ENCODE data around the gene MDH2.
"Not testable (repeated sequence)": the region's sequence is repeated elsewhere in the genome, so short reads cannot be mapped to it uniquely, and the experiment has no call there.

Gene MDH2

DNA sequence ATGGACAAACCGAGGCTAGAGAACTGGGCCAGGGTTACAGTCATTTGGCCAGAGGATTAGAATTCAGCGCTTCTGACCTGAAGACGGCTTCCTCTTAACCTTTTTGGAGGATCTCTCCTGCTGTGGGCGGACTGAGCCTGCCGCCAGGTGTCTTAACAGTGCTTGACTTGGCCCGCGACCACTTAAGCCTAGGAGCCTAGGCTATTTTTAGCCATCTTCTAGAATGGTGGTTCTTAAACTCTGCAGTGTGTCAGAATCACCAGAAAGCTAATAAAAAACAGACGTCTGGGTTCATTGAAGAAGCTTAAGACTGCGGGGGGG, 722 bp downstream of the MDH2 start:
- no peak for DNase-seq

DNA sequence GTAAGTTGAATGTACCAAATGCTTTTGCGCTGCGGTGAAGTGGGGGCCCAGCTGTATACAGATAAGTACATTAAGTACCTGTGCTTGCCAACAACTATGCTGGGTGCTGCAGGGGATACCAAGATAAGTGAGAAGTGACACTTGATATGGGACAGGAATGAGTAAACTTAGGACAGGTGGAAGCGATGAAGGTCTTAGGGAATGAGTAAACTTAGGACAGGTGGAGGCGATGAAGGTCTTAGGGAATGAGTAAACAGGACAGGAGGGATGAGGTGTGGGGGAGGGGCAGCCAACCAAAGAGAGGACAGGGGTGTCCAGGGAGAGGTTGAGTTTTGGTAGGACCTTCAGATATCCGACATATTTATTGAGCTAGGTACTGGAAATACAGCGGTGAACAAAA, 1.4 kb downstream of the MDH2 start:
- no peak for DNase-seq

DNA sequence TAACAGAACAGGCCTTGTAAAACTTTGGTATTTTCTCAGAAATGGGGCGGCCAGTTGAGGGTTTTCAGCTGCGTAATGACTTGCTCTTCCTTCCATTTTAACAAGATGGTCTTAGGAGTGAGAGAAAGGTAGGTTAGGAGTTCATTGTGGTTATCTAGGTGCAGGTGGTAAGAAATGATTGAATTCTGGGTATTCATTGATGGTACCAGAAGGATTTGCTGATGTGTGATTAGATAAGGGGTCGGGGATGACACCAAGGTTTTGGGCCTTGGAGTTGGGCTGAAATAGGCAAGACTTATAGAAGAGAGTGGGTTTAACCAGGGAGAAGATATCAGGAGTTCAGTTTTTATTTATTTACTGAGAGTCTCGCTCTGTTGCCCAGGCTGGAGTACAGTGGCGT, 2.6 kb downstream of the MDH2 start:
- DNase-seq, result no peak

DNA sequence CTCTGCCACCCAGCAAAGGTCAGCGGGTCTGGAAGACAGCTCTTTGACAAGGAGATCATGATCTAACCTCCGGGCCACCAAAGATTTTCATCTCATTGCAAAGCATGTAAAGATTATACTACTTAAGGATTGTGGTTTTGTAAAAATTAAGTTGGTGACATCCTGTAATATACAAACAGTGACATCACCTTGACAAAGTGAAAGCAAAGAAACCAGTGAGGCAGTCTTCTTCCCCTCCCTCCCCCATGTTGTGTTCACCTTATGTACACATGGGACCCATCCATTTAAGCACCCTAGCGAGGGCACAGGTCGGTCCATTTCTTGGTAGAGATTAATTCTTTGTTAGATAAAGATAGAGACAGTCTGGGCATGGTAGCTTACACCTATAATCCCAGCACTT, 3.9 kb downstream of the MDH2 start:
- DNase-seq, result no peak

DNA sequence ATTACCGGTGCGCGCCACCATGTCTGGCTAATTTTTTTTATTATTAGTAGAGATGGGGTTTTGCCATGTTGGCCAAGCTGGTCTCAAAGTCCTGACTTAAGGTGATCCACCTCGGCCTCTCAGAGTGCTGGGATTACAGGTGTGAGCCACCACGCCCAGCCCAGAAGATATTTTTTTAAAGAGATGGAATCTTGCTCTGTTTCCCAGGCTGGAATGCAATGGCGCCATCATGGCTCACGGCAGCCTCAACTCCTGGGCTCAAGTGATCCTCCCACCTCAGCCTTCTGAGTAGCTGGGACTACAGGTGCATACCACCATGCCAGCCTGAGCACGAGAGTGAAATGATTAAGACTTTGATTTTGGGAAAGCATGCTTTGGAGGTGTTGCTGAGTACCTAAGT, 4.8 kb downstream of the MDH2 start:
- not testable (repeated sequence) for DNase-seq

DNA sequence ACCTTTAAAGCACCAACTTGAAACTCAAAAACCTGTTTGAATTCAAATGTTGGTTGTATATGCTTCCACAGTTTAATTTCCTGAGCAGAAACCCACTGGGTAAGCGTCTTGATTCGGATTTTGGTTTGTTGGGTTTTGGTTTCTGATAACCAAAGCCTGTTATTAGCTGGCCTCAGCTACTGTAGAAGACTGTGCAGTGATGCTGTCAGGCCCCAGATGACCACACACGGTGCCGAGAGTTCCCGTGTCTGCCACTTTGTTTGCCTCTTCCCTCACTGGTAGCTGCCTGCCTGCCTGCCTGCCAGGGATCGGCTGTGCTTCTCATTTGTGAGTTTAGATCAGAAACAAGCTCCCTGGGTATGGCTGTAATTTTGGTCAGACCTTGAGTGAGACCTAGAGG, 5.6 kb downstream of the MDH2 start:
- DNase-seq, result no peak

DNA sequence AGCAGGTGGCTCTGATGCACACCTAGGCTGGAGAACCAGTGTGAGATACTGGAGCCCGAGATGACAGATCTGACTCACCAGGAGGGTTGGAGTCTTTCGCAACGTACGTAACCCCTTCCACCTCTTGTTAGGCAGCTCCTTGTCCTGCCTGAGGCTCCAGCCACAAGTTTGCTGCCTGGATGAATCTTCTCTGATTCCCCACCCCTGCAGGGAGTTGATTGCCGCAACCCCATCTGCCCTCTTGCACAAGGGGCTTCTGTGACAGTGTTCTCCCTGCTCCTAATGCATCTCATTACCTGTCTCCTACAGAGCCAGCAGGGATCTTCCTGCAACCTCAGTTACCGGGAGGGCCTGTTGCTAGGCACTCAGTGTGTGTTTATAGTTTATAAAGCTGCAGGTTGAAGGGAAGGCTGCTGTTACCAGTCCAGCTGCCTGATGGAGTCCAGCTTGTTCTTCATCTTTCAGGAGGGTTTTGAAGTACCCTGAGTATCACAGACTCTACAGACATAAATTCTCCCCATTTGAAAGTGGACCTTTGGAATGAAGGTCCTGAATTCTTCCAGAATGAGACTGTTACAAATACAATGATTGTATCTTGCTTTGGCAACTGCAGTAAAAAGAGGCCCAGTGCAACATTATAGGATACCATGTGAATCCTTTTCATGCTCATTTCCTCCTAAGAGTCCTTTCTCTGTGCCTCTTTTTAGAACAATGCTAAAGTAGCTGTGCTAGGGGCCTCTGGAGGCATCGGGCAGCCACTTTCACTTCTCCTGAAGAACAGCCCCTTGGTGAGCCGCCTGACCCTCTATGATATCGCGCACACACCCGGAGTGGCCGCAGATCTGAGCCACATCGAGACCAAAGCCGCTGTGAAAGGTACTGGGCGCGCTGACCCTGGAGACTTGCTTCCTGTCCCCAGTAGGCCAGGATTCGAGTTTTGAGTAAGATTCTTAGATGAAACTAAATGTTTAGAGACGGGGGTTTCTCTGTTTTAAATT, 6.5 kb downstream of the MDH2 start:
- no peak for DNase-seq

DNA sequence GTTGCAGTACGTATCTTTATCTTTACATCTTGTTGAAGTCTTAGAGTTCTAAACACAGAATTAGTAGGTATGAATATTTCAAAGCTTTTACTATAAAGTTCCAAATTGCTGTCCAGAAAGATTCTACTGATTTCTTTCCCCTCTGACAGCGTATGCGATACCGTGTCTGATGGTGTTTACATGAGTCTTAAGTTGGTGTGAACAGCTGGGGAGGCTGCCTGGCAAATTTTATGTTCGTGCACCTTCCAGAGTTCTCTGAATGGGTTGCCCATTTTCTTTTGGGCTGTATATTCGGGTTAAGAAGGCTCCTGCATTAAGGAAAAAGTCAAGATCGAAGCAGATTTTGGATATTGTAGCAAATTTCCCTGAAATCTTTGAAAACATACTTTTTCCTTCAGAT, 8.3 kb downstream of the MDH2 start:
- DNase-seq, result no peak

DNA sequence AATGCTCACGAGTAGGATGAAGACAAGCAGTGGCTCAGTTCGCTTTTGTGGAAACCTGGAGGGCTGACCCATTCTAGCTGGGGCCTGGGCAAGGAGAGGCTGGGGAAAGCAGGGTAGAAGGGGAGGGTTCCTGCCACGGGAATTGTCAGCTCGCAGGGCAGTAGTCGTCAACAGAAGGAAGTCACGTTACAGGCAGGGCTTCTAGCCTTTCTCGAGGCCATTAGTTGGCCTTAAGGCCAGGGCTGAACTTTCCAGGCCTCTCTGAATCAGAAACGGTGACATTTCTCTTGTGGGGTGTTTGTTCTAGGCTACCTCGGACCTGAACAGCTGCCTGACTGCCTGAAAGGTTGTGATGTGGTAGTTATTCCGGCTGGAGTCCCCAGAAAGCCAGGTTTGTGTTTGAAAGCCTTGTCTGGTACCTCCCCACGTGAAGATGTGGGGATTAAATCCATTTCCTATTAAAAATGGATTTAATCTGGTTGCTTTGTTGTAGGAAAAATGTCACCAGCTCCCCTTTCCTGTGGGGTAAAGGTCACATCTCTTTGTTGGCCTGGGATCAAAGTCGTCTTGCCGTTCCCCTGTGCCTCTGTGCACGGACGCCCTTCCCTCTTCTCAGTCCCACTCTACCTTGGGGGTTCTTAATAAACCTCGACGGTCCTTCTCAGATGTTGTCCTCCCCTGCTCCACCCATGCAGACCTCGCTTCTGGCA, 9.4 kb downstream of the MDH2 start:
- DNase-seq, result no peak

DNA sequence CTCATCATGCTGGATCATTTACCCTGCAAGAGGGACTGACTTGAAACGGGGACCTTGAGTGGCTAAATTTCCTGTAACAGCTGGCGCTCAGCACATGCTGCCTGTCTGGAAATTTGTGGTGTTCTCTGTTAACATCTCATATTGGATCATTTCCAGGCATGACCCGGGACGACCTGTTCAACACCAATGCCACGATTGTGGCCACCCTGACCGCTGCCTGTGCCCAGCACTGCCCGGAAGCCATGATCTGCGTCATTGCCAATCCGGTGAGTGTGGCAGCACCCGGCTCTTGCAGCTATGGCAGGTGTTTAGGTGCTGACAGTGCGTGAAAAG, 9.9 kb downstream of the MDH2 start:
- no peak for DNase-seq

DNA sequence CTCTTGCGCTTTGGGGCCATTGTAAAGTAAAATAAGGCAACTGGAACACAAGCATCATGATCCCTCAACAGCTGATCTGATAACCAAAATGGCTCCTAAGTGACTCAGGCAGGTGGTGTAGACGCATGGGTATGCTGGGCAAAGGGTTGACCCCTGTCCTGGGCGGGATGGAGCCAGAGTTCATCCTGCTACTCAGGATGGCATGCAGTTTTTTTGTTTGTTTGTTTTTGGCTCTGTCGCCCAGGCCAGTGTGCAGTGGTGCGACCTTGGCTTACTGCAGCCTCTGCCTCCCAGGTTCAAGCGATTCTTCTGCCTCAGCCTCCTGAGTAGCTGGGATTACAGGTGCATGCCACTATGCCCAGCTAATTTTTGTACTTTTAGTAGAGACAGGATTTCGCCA, 10.8 kb downstream of the MDH2 start:
- not testable (repeated sequence) for DNase-seq

DNA sequence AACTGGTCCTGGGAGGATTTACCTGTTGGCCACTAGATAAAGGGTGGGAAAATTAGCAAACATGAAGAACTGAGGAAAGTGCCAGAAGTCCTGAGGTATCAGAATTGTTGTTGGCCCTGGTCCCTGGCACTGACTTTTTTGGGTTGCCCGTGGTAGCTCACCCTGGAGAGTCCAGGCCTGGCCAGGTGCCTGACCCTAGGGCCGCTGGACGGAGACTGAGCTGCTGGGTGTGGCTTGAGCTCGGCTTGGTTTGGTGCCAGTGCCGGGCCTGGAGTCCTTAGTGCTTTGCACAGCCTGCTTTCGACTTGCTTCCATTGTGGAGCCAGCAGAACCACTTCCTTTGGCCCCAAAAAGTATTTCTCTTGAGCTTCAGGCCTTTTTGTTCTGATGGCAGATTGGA, 12.9 kb downstream of the MDH2 start:
- no peak for DNase-seq

DNA sequence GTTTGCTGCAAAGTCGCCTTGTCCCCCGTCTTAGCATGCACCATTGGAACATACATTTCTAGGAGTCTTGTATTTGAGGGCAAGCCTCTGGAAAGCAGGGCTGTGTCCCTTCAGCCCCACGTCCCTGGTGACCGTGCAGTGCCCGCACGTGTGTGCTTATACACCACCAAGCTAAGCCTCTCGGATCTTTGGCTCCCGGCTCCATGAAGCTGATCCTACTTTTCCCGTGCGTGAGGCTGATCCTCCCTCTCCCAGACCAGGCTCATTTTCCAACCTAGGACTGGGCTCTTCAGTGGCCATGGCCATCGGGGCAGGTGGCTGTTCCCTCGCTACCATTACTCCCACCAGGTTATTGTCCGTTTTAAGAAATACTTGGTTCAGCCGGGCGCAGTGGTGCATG, 14.3 kb downstream of the MDH2 start:
- no peak for DNase-seq

DNA sequence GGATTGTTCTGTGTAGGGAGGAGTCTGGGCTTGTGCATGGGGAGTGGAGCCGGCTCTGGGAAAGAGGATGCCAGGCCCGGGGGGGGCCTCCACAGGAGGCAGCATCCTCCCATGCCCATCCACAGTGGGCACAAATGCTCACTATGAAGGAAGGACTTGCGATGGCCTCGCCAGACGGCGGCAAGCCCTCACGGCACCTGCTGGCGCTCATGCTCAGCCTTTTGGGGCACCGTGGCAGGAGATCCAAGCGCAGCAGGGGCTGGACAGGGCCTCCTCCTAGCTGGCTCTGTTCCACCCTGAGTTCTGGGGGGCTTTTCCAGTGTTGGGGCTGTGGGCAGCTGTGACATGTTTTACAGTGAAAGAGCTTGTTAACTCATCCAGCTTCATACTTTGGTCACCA, 15.2 kb downstream of the MDH2 start:
- DNase-seq, result no peak

DNA sequence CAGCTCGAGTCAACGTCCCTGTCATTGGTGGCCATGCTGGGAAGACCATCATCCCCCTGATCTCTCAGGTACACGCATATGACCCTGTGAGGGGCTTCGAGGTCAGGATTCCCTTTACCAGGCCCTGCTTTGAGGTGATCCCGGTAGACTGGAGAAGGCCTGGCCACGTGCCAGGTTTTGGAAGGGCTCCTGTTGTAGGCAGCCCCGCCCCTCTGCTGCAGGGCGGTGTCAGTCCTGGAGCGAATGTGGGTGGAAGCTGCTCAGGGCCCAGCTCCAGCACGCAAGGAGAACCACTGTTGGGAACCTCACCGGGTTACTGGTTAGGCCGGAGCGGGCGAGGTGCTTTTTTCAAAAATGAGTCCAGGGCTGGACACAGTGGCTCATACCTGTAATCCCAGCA, 15.6 kb downstream of the MDH2 start:
- DNase-seq, result no peak

DNA sequence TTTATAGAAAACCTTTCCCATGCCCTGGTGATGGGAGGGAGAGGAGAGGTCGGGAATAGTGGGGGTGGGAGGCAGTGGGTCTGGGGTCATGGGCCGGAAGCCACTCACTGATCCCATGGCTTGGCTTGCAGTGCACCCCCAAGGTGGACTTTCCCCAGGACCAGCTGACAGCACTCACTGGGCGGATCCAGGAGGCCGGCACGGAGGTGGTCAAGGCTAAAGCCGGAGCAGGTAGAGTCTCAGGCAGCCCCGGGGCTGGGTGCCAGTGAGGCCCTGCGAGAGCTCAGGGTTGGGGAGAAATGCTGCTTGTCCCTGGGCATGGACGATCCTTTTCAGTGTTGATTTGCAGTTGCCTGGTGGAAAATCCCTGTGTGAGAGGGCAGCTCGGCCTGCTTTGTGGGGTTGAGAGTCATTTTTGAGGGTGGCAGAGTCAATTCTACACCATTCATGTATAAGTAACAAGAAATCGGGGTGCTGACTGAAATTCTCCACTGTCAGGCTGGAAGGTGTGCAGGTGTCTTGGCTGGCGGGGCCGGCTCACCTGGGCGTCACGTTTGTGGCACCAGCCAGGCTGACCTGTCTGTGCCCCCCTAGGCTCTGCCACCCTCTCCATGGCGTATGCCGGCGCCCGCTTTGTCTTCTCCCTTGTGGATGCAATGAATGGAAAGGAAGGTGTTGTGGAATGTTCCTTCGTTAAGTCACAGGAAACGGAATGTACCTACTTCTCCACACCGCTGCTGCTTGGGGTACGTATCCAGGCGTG, 16.5 kb downstream of the MDH2 start:
- DNase-seq, result no peak

DNA sequence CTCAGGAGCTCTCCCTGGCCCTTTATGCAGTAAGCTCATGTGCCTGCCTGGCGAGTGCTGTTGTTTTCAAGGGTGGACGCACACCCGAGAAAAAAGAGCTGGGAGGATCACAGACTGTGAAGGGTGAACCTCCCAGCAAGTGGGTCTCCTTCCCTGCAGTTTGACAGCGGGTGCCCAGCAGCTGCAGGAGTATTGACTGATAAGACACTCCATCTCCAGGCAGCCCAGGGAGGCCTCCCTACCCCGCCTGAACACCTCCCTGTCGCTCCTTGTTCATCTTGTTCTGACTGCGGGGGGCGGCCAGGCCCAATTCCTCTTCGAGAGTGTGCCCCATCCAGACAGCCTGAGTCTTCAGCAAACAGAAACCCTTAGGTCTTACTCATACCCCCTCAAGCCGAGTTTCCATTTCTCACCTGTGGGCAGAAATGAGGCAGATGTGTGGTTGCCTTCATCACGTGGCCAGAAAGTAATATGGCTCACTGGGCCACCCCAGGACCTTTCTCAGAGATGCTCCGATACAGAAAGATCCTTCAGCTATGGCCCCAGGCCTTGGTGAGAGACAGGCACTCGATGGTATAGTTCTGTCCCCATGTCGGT, 17.2 kb downstream of the MDH2 start:
- DNase-seq, result no peak

DNA sequence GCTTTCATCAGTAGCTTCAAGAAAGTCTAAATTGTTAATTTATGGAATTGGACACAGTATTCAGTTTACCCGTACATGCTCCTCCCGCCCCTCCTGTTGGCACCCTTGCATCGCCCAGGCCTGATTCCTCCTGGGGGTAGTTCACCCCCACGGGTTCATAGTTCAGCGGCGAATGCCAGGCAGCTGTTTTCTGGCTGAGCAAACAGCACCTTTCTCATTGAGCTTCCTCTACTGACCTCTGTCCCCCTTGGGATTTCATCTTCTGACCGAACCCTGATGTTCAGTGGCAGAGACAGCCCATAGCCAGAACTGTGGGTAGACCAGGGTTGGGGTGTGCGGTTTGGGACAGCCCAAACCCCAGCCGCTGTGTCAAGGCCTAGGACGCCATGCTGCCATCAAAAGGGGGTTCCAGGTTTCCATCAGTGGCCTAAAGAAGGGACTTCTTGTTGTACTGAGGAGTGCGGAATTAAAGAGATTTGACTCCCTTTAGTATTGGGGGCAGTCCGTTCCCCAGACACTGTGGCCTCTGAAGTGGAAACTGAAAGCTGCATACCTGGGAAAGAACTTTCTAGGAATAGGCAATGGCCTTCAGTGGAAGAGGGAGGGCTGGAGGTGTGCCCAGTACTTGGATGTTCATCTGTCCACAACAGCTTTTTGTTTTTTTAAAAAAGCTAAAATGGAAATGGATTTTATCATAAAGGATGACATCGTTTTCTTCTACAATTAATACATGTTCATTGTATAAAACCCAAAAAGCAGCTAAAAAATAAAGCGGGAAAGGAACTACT, 19.0 kb downstream of the MDH2 start:
- DNase-seq, result no peak

DNA sequence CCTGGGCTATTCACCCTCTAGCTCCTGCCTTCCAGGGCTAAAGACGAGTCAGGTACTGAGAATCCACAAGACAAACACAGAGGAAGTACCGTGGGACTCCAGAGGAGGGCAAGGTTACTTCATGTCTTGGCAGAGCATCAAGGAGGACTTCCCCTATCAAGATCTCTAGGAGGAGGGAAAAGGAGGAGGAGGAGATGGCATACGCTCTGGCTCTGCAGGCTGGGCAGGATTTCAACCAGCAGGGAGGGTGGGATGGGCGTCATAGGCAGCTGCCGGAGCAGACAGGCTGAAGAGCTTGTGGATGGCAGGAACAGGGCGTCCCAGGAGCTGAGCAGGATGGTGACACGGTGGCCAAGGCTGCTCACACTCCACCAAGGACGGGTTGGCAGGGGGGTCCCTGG, 21.3 kb downstream of the MDH2 start:
- DNase-seq, result no peak

DNA sequence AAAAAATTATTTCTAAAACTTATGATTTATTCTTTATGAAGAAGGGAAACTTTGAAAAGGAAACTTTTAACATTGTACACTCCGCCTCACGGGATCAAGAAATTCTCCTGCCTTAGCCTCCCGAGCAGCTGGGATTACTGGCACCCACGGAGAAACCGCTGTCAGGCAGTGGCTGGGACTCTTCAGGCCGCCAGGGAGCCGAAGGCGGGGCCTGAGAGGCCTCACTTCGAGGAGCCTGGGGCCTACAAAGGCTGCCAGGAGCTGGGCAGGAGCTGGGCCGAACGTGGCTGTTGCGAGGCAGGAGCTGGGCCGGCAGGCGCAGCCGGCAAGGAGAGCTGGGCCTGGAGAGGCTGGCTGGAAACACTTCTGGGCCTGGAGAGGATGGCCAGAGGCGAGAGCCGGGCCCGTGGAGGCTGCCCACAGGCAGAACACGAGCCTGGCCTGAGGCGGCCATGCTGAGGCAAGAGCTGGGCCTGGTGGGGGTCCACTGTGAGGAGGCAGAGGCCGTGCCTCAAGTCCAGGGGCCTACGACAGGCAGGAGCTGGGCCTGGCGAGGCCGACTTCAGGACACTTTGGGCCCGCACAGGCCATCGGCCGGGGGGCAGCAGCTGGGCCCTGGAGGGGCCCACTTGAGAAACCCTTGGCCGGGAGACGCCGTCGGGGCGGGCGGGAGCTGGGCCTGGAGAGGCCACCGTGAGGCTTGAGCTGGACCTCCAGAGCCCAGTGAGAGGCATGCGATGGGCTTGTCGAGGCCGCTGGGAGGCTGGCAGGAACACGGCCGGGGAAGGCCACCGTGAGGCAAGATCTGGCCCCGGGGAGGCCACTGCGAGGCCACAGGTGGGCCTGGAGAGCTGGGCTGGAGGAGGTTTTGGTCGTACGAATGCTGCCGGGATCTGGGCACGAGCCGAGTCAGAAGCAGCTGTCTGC, 23.7 kb downstream of the MDH2 start:
- DNase-seq, result no peak

Measured in cortex of kidney (tissue), 1 donor.